ENCODE measurements around the gene RABL6.

DNA sequence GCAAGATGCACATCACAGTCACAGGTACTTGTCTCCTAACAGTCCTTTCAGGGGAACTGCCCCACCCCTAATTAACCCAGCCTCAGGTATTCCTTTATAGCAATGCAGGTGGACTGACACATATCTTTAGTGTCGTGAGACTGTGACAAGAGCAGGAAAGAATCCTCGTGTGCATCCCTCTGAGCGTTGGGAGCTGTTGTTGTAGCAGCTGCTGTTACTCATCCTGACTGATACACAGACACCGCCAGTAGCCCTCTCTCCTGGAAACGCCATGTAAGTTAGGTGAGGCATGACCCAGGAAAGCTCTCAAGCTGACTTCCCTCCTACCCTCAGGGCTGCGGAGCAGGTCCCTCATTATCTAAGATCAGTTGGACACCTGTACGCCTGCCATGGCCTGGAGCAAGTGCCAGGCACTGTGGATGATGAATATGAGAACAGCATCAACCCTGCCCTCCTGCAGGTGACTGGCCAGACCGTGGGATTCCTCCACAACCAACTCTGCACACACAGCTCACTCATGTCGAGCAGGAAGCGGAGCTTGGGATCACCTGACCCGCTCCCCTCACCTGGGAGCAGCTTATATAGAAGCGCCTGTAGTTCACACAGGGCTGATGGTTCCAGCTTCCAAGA is 33.2 kb upstream of the RABL6 start:
- no peak for TF ChIP-seq POLR2AphosphoS5 (IDR thresholded peaks at IDR 0.05)
- TF ChIP-seq, protein P1, sequence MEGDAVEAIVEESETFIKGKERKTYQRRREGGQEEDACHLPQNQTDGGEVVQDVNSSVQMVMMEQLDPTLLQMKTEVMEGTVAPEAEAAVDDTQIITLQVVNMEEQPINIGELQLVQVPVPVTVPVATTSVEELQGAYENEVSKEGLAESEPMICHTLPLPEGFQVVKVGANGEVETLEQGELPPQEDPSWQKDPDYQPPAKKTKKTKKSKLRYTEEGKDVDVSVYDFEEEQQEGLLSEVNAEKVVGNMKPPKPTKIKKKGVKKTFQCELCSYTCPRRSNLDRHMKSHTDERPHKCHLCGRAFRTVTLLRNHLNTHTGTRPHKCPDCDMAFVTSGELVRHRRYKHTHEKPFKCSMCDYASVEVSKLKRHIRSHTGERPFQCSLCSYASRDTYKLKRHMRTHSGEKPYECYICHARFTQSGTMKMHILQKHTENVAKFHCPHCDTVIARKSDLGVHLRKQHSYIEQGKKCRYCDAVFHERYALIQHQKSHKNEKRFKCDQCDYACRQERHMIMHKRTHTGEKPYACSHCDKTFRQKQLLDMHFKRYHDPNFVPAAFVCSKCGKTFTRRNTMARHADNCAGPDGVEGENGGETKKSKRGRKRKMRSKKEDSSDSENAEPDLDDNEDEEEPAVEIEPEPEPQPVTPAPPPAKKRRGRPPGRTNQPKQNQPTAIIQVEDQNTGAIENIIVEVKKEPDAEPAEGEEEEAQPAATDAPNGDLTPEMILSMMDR (IDR thresholded peaks at IDR 0.05): no peak
